Smooth muscle cell (in vitro differentiated cells): ENCODE data around the gene PDZRN4. TPM values are rescaled to one million over a fixed set of nuclear protein-coding genes. Genes with fewer than 3 reads are reported as not detected.
A peak's percentile ranks its signal among the peaks of the same experiment; 100 is the strongest.
"Not testable (repeated sequence)": the region's sequence is repeated elsewhere in the genome, so short reads cannot be mapped to it uniquely, and the experiment has no call there.

Experiments
- DNase-seq: peaks from one replicate; lab custom pipeline; 2025; ENCODE audit not compliant: unreplicated experiment; lab: John Stamatoyannopoulos, UW
- H2AFZ ChIP-seq: fragments of 200-600 bp; sonication (generic); 2 replicates; pipeline ENCODE4 v1.6.0; 2016; ENCODE audit warnings: antibody characterized with exemption, low read depth, mild to moderate bottlenecking
- H3F3A ChIP-seq: fragments of 200-600 bp; sonication (generic); 2 replicates; pipeline ENCODE4 v1.6.0; 2017; ENCODE audit warnings: antibody characterized with exemption, low read depth
- H3K27ac ChIP-seq: fragments of 200-600 bp; sonication (generic); 2 replicates; pipeline ENCODE4 v1.5.1; 2016; ENCODE audit warnings: low read depth, mild to moderate bottlenecking
- H3K27me3 ChIP-seq: fragments of 200-600 bp; sonication (generic); 2 replicates; pipeline ENCODE4 v1.6.1; 2016; ENCODE audit warnings: low read depth, mild to moderate bottlenecking
- H3K36me3 ChIP-seq: fragments of 200-600 bp; sonication (generic); 2 replicates; pipeline ENCODE4 v1.5.1; 2016; ENCODE audit warnings: low read depth
- H3K4me1 ChIP-seq: fragments of 200-600 bp; sonication (generic); 2 replicates; pipeline ENCODE4 v1.5.1; 2016; ENCODE audit warnings: low read depth
- H3K4me2 ChIP-seq: fragments of 200-600 bp; sonication (generic); 2 replicates; pipeline ENCODE4 v1.6.0; 2016; ENCODE audit warnings: mild to moderate bottlenecking
- H3K4me3 ChIP-seq: fragments of 200-600 bp; sonication (generic); 2 replicates; pipeline ENCODE4 v1.5.1; 2016; ENCODE audit warnings: mild to moderate bottlenecking
- H3K79me2 ChIP-seq: fragments of 200-600 bp; sonication (generic); 2 replicates; pipeline ENCODE4 v1.6.0; 2016; ENCODE audit warnings: low read depth, mild to moderate bottlenecking
- H3K9ac ChIP-seq: fragments of 200-600 bp; sonication (generic); 2 replicates; pipeline ENCODE4 v1.6.0; 2016; ENCODE audit warnings: low read depth
- H3K9me3 ChIP-seq: fragments of 200-600 bp; sonication (generic); replicated peaks from 2 replicates; pipeline ENCODE4 v1.5.1; 2016; ENCODE audit warnings: low read depth
- H4K20me1 ChIP-seq: fragments of 200-600 bp; sonication (generic); 2 replicates; pipeline ENCODE4 v1.6.0; 2016; ENCODE audit warnings: low read depth
- CTCF ChIP-seq: fragments of 200-600 bp; sonication (generic); IDR thresholded peaks from 2 replicates; pipeline ENCODE4 v1.5.1; 2017; ENCODE audit warnings: borderline replicate concordance, mild to moderate bottlenecking, antibody characterized with exemption; ENCODE audit not compliant: insufficient read depth, poor library complexity, severe bottlenecking
- WGBS: methylation state at CpG from one replicate; pipeline ENCODE4 v1.1.7; 2016; ENCODE audit warnings: low lambda C conversion rate; 5-methylcytosine and 5-hydroxymethylcytosine counted together
- polyA plus RNA-seq: library from polyadenylated mRNA; unstranded; fragments of >200 nt; fragmentation: Nextera tagmentation; extraction: Ambion mirVana; gene quantifications from 2 replicates; pipeline ENCODE4 v1.2.1, GENCODE V29; 2016
- total RNA-seq: library from RNA; depleted of rRNA; stranded (reverse); fragments of >200 nt; gene quantifications from 2 replicates; pipeline ENCODE4 v1.2.3, GENCODE V29; 2014

The PDZRN4 gene
- total and polyA plus RNA-seq, 2 experiments from 2014 or later, result 4.7 to 5.4 TPM

GRCh38 chr12:41151793-41152192 is 36.3 kb upstream of the PDZRN4 start:
- Histone ChIP-seq H3K79me2 (no peaks in the 10 kb centered on the region), H2AFZ (no peak overlapping the region), H3K27me3 (peaks cover 6% of the 10 kb centered on the region), H3K4me1 (no peaks in the 10 kb centered on the region), H3K4me3 (no peak overlapping the region), H3K9ac (no peak overlapping the region), H3K27ac (no peak overlapping the region), H3K36me3 (no peaks in the 10 kb centered on the region), H3K9me3 (no peaks in the 10 kb centered on the region), H3F3A (no peaks in the 10 kb centered on the region), H3K4me2 (peak overlapping the region; percentile 0), H4K20me1 (no peaks in the 10 kb centered on the region)
- WGBS, result 33% methylated on average over 3 of the region's 3 CpGs
- no peak for DNase-seq
- TF ChIP-seq CTCF, result no peak

GRCh38 chr12:41162461-41162860 is 25.7 kb upstream of the PDZRN4 start:
- H3K9ac ChIP-seq, result no peak overlapping the region
- H3K4me1 ChIP-seq, result no peaks in the 10 kb centered on the region

GRCh38 chr12:41167701-41168100 is 20.4 kb upstream of the PDZRN4 start:
- DNase-seq, result no peak
- Histone ChIP-seq H3K9ac (no peak overlapping the region), H3K4me1 (no peaks in the 10 kb centered on the region), H3K79me2 (no peaks in the 10 kb centered on the region), H3K27me3 (no peaks in the 10 kb centered on the region), H4K20me1 (no peaks in the 10 kb centered on the region), H3K27ac (no peak overlapping the region), H3F3A (no peaks in the 10 kb centered on the region), H3K4me3 (no peak overlapping the region), H3K4me2 (no peak overlapping the region), H2AFZ (no peak overlapping the region), H3K9me3 (no peaks in the 10 kb centered on the region), H3K36me3 (no peaks in the 10 kb centered on the region)
- 71% methylated on average over 1 of the region's 1 CpG for WGBS
- no peak for TF ChIP-seq CTCF

More at GRCh38 chr12:41162461-41162860, 25.7 kb upstream of the PDZRN4 start:
- Histone ChIP-seq H3K79me2 (no peaks in the 10 kb centered on the region), H3F3A (no peaks in the 10 kb centered on the region), H3K36me3 (no peaks in the 10 kb centered on the region), H3K4me3 (no peak overlapping the region), H3K27ac (no peak overlapping the region), H2AFZ (no peak overlapping the region), H3K9me3 (no peaks in the 10 kb centered on the region), H4K20me1 (no peaks in the 10 kb centered on the region), H3K4me2 (no peak overlapping the region), H3K27me3 (no peaks in the 10 kb centered on the region)
- 79% methylated on average over 5 of the region's 5 CpGs for WGBS
- DNase-seq, result no peak
- TF ChIP-seq CTCF, result no peak

- Histone ChIP-seq H2AFZ (no peak overlapping the region), H3K9me3 (no peaks in the 10 kb centered on the region), H4K20me1 (no peaks in the 10 kb centered on the region), H3K36me3 (no peaks in the 10 kb centered on the region), H3K27me3 (peaks cover 9% of the 10 kb centered on the region), H3K4me3 (no peak overlapping the region), H3K9ac (no peak overlapping the region), H3K27ac (no peak overlapping the region), H3K79me2 (no peaks in the 10 kb centered on the region), H3K4me2 (no peak overlapping the region), H3K4me1 (no peaks in the 10 kb centered on the region), H3F3A (no peaks in the 10 kb centered on the region)
- 73% methylated on average over 2 of the region's 2 CpGs for WGBS
- no peak for TF ChIP-seq CTCF
- DNase-seq, result no peak
These were observed 13.5 kb upstream of the PDZRN4 start for GRCh38 chr12:41174602-41175001.

- H3K36me3 ChIP-seq, DNase-seq, H3K79me2 ChIP-seq, H3K4me2 ChIP-seq, H3K4me3 ChIP-seq, H3K27ac ChIP-seq, H2AFZ ChIP-seq, H3F3A ChIP-seq, H3K4me1 ChIP-seq, H3K27me3 ChIP-seq, H4K20me1 ChIP-seq, H3K9me3 ChIP-seq, H3K9ac ChIP-seq: not testable (repeated sequence)
- WGBS, result 92% methylated on average over 1 of the region's 1 CpG
These were observed 8.6 kb upstream of the PDZRN4 start for GRCh38 chr12:41179507-41179906.
